GM18870 (cell line): ENCODE data around the gene ANKRD9.
"Not testable (repeated sequence)": the region's sequence is repeated elsewhere in the genome, so short reads cannot be mapped to it uniquely, and the experiment has no call there.

Experiments
- ATAC-seq: cut with Tn5 transposase; IDR thresholded peaks from one replicate; pipeline ENCODE4 v1.9.1; 2021; ENCODE audit warnings: moderate library complexity; ENCODE audit not compliant: unreplicated experiment

The ANKRD9 gene, protein sequence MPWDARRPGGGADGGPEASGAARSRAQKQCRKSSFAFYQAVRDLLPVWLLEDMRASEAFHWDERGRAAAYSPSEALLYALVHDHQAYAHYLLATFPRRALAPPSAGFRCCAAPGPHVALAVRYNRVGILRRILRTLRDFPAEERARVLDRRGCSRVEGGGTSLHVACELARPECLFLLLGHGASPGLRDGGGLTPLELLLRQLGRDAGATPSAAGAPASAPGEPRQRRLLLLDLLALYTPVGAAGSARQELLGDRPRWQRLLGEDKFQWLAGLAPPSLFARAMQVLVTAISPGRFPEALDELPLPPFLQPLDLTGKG

DNA sequence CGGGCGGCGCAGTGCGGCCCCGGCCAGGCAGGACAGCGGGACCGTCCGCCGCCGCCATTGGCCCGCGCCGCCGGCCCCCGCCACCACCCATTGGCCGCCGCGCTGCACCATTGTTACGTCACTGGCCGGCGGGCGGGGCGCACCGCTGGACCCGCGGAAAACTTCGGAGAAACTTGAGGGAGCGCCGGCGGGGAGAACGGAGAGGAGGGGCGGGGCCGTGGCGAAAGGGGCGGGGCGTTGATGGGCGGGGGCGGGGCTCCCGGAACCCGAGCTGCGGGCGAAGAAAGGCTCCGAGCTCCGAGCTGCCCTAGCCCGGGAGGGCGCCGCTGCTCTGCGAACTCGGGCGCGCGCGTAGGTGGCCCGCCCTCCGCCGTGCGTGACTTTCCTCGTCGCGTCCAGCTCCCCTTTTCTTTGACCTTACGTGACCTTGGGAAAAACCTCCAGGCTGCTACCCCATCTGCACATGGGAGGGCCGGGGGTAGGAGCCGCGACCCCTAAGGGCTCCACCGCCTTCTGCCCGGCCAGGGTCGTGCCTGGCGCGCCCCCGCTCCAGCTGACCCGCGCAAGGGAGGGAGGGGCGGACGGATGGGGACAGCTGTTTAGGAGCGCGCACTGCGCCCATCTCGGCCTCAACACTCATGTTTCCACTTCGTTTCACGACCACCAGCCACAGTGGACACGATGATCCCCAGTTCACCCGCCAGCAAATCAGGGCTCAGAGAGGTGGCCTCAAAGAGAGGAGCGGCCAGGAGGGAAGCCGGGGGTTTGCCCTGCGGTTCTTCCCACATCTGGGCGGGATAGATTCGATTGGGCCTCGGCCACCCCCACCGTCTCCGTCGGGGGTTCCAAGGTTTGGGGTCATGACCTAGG, at the start of gene ANKRD9:
Gene ANKRD9 (minus strand): TSS at position 31 of the 870 bp plus-strand sequence. CDS start 1,887 bp downstream, outside the sequence.
- ATAC-seq: peak; percentile 60

DNA sequence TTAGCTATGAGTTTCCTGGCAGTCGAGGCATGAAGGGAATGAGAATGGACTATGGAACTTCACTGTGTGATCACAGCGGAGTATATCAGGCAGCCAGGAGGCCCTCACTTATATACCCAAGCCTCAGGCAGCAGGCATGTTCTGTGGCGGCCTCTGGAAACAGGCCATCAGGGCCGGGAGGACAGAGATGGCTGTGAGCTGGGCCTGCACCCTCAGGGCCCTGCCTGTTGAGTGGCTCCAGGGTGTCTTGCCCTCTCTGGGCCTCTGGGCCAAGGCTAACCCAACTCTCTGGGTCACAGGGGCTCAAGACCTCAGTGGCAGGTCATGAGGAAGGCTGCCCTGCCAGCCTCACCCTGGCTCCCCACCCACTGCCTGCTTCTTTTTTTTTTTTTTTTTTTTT, 49.0 kb upstream of the ANKRD9 start:
- ATAC-seq: no peak

DNA sequence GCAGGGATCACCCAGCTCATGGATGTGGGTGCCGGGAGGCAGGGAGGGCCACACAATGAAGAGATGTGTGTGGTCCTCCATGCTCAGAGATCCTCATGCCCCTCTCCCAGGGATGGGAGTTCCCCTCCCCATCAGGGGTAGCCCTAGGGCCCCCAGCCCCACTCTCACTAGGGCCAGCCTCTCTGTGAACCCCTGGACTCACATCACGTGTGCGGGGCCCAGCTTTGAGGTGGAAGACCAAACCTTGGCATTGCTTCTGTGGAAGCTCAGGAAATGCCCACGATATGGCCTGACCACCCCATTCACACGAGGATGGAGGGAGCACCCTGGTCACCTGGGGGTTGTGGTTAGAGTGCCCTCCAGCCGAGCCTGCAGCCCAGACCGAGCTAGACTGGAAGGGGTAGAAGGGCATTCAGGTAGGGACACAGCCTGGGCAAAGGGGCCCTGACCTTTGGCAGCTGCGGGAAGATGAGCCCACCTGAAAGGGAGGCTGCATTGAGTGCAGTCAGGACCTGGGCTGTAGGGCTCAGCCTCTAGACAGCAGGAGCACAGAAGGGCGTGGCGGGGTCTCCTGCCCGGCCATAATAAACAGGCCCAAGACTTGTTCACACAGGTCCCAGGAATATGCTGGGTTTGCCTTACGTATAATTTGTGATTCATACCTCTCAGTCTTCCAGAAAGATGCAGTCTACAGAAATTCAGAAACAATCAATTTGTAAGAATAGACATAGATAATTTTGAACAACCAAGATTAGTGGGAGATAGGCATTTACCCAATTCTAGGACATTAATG, 48.1 kb upstream of the ANKRD9 start:
- ATAC-seq: no peak

DNA sequence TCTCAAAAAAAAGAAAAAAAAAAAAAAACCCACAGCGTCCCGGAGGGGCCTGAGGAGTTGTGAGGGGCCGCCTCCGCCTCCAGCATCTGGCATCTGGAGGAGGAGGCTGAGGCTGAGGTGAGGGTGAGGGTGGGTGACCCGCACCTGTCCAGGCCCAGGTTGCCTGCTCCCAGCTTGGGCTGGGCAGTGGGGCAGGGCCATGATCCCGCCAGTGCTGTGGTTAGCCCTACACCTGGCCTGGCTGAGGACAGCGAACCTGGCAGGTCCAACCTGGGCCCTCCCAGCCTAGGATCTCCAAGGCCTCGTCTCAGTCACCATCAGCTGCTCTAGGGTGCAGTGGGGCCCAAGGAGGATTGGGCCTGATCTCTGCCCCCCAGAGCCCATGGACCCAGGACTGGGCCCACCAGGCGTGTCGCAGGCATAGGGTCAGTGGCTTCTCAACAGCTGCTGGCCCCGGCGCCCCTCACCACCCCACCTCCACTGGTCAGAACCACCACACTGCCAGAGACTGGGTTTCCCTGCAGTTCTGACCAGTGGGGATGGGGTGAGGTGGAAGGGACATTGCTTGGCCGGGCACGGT, 46.6 kb upstream of the ANKRD9 start:
- ATAC-seq: no peak

DNA sequence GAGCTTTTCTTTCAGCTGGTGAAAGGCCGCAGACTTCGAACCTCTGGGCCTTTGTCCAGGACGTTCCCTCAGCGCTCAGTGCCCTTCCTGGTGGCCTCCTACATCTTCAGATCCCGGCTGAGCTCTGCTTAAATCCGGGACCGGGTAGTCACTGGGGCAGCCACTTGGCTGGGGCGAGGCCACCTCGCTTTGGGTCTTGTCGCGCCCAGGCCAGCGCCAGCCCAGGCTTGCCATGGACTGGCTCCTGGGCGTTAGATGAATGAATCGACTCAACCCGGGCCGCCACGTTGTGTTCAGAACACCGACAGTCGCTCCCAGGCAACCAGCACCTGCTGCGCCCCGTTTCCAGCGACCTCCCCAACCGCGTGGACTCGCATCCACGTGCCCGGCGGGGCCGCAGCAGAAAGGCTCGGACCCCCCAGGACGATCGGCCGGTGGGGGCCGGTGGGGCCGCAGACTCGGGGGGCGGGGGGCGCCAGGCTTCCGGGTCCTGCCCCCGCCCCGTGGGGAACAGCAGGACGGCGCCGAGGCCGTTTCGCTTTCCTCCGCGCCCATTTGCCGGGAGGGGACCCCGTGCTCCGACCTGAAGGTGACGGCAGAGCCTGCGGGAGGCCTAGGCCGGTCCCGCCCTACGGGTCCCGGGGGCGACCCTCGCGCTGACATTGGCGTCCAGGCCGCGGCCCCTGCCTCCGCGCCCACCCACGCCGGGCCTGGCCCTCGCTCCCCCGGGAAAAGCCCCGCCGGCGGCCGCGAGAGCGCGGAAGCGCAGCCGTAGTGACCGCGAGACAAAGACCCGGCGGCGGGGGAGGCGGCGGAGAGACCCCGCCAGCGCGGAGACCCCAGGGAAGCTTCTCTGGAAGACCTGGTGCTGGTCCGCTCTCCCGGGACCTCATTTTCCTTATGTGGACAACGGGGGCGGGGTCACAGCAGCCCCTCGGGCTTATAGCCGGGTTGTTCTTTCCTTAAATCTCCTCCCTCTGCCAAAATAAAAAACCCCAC, 45.5 kb upstream of the ANKRD9 start:
- no peak for ATAC-seq

DNA sequence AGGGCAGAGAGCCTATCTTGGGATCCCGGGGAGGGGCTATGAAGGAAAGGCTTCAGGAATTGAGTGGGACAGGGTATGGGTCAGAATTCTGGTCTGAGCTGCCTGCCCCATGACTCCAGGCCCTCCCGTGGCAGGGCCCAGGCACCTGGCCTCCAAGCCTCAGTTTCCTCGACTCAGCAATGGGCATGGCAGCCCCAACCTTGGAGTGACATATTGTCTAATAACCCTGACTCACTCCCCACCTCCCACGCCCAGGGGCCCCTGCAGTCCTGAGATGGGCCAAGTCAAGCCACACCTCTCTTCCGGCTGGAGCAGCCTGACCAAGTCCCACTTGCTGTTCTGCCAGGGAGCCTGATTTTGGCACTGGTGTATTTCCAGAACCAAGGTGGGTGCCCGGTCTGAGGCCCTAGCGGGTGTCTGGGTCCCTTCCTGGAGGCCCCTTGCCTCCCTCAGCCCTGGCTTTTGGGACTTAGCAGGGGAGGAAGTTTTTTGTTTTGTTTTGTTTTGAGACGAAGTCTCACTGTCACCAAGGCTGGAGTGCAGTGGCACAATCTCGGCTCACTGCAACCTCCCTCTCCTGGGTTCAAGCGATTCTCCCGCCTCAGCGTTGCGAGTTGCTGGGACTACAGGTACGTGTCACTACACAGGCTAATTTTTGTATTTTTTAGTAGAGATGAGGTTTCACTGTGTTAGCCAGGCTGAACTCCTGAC, 42.6 kb upstream of the ANKRD9 start:
- no peak for ATAC-seq

DNA sequence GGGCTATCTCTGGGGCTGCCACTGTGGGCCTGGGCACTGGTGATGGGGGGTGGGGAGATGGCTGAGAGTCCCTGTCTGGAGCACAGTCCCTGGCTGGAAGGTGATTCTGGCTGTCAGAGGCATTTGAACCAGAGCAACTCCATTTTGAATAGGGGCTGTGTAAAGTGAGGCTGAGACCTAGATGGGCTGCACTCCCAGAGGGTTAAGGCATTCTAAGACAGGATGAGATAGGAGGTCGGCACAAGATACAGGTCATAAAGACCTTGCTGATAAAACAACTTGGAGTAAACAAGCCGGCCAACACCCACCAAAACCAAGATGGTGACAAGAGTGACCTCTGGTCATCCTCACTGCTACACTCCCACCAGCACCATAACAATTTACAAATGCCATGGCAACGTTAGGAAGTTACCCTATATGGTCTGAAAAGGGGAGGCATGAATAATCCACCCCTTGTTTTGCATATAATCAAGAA, 41.4 kb upstream of the ANKRD9 start:
- not testable (repeated sequence) for ATAC-seq

DNA sequence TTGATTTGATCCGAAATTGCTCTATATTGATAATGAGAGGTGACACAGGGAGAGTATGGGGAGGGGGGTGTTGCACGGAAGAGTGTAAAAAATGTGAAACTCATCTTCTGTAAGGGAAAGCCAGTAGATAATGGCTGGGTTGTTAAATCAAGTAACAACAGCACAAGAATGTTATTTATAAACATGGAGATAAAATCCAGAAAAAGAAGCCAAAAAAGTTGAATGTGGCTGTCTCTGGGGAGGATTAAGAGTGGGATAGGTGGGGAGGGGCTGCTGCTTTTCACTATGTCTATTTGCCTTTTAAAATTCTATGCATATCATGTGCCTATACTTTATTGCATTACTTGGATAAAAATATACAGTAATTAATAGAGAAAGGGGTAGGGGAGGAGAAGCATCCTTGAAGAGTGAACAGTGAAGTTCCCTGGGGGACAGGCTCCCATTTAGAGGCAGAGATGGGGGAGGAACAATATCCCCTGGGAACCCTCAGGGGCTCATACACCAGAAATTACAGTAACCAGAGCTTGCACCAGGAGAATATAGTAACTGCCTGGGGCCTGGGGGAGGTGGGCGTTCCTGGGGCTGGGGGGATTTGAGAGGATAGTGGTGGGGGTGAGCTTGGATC, 39.2 kb upstream of the ANKRD9 start:
- no peak for ATAC-seq

DNA sequence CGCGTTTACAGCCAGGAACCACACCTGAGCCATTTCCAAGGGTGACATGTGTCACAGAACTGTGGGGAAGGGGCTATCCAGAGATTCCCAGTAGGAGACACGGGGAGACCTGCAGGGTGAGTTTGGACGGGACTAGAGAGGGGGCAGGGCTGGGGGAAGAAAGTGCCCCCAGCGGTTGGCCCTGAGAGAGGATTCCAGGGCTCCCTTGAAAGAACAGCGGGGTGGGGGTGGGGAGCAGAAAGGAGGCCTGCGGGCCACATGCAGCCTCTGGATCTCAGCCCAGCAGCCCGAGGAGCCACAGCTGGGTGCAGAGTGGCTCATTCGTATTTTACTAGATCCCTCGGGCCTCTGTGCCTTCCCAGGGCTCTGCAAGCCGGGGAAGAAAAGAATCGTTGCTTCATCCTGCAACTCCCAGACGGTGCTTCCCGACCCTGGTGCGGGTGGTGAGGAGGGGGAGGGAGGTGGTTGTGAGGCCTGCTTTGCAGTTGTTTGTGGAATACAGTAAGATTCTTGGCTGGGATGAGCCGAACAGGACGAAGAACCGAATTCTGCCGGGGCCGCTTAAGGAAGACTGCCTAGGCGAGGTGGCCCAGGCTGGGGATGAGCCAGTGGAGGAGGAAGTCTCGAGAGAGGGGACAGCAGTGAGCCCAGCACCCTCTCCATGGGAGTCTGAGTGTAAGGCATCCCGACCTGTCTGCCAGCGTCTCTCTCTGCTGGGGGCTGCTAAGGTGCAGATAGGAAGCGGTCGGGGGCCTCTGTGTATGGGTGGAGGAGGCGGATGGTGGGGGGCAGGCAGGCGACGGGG, 36.1 kb upstream of the ANKRD9 start:
- no peak for ATAC-seq

DNA sequence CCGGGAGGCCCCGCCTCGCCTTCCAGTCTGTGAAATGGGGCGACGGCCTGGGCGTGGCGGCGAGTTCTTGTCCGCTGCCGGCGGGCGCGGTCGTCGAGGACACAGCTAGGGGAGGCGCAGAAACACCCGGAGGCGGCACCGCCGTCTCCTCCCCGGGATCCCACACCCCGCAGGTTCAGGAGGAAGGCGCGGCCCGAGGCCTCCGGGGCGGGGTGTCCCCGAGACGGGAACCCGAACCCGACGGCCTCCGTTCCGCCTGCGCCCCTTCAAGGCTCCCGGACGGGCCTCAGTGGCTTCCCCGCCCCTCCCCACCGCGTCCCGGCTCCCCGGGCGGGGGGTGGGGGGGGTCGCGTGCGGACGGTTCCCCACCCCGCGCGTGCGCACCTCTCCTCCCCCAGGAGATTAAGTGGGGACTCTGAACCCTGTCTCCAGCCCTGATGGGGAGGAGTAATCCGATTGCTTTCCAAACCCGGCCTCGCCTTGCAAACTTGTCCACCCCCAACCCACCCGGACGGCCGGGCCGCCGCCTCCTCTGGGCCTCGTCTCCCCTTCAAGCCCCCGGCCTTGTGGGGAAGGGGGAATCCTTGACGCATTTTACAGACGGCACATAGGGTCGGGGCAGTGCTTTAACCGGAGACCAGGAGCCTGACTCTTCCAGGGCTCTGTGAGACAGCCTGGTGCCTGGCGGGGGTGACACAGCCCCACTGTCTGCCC, 35.3 kb upstream of the ANKRD9 start:
- no peak for ATAC-seq

DNA sequence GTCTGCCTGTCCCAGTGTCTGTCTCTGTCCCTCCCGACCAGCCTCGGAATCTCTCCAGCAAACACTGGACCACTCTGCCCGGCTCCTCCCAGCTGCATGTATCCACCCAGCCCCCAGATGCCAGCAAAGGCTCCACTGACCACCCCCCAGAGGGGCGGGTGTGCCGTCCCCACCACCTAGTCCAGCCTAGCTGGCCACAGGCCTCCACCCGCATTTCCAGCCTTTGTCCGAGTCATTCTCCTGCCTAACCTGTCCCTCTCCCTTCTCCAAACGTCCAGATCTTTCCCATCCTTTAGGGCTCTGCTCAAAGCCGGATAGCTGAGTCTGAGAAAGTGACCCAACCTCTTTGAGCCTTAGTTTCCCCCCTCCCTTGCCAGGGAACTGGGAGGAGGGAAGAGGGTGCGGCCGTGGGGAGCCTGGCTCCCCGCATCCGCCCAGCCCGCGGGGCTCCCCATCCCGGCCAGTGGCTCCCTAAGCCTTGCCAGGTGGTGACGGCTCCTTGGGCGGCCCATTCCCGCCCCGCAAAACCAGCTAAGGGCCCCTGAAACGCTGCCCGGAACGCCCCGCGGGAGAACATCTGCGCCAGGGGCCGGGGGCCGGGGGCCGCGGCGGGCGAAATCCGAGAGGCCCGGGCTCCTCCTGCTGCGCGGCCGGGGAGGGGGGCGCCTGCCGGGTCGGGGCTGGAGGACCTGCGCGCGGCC, 34.6 kb upstream of the ANKRD9 start:
- ATAC-seq: no peak

DNA sequence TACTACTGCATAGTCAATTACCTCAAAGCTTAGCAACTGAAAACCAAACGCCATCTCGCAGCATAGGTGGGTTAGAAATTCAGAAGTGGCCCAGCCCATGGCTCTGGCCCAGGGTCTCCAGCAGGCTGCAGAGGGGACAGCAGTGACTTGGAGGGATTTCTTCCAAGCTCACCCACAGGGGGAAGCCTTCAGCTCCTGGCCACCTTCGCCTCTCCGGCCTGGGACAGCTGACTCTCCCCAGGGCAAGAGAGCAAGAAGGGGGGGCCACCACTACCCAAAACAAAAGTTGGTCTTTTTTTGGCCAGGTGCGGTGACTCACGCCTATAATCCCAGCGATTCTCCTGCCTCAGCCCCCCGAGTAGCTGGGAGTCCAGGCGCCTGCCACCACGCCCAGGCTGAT, 32.2 kb upstream of the ANKRD9 start:
- ATAC-seq: no peak

DNA sequence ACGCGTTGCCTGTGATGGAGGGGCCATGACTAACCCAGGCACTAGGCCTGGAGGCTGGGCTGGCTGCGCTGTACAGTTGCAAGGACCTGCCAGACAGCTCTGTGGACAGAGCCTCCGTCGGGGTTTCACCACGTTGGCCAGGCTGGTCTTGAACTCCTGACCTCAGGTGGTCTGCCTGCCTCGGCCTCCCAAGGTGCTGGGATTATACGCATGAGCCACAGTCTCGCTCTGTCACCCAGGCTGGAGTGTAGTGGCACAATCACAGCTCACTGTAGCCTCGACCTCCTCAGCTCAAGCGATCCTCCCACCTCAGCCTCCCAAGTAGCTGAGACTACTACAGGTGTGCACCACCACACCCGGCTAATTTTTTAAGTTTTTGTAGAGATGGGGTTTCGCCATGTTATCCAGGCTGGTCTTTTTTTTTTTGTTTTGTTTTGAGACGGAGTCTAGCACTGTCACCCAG, 31.5 kb upstream of the ANKRD9 start:
- not testable (repeated sequence) for ATAC-seq

DNA sequence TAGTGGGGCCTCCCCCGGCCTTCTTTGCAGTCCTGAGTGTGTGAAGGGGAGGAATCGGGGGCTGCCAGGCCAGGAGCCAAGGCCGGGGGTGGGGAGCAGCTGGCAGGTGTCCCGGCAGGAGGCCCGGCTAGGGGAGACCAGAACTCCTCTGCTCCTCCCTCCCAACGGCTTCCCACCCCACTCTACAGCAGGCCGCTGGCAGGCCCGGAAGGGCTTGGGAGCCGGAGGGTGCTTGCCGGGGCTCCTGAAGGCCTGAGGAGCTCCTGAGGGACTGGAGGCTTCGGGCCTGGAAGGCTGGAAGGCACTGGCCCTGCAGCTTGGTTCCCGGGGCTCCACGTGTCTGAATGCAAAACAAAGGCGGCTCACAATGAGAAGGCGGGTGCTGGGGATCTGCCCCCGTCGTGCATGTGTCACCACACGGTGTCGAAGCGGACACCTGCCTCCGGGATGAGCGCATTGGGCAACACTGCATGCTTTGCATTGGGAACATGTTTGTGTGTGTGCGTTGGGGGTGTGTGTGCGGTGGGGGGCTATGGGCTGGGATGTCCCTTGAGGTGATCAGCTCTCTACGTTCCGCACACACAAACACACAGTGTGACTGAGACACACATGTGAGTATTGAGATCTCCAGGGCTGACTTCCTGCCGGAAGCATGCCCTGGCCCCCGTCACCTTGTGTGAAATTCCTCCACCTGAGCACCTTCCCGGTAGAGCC, 30.9 kb upstream of the ANKRD9 start:
- ATAC-seq: no peak

DNA sequence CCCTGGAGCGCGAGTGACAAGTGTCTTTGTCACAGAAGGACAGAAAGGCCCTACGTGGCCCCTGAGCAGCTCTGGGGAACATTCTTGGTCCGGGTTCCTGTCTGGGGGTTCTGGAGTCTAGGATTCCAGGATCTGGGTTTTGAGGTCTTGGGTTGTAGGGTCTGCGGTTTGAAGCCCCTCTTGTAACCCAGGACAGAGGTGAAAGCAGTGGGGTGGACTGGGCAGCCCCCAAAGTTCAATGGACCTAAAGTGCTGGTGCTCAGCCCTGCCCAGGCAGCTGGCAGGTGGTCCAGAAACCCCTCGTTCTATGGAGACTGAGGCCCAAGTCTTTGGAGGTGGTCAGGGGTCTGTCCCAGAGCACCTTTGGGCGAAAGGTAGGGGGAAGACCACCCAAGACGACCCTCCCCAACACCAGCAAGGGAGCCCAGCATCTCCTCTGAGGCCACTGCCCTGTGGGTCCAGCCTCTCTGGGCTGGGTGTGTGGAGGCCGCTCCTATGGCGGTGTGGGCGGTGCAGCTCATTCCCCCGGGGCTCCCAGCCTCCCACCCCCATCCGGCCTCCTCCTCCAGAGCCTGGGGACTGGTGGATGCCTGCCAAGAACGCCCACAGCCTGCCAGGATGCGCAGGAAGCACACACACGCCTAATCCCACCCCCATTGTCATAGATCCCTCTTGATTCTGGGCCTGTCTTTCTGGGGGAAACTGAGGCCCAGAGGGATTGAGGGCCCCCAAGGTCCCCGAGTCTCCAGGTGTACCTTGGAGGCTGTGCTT, 30.2 kb upstream of the ANKRD9 start:
- ATAC-seq: no peak
